ENCODE results near the gene RAD18. TPM values are rescaled to one million over a fixed set of nuclear protein-coding genes. Genes with fewer than 3 reads are reported as not detected.

Gene RAD18
- total RNA-seq, 3 donors from 2014 or later = 8.6 to 26.3 (median 13.4) TPM

- intact Hi-C loops (cut with DNase I; ENCODE audit: low total_unique reads) = loop anchor here (10.0 kb wide), 1 partner anchor 316 kb away; no protein-coding TSS in a partner anchor
- TF ChIP-seq POLR2A (IDR thresholded peaks at IDR 0.05) (no peak), POLR2AphosphoS5 (IDR thresholded peaks at IDR 0.05) (no peak), CTCF (IDR thresholded peaks at IDR 0.05) (no peak)
- H3K27me3 ChIP-seq = no peaks in the 10 kb centered on the region
- DNase-seq (ENCODE audit: low spot score in 2 of 2) = no peak
- H3K4me1 ChIP-seq = no peaks in the 10 kb centered on the region
- no peak overlapping the region for H3K4me3 ChIP-seq
- H3K27ac ChIP-seq = no peak overlapping the region
- H3K36me3 ChIP-seq = no peaks in the 10 kb centered on the region
- H3K9me3 ChIP-seq = no peaks in the 10 kb centered on the region
Measured at GRCh38 chr3:8988791-8989558, 25.7 kb upstream of the RAD18 start.

- no peak overlapping the region for H3K27ac ChIP-seq
- DNase-seq (ENCODE audit: low spot score in 2 of 2) = no peak
- no peaks in the 10 kb centered on the region for H3K27me3 ChIP-seq
- no peak for TF ChIP-seq CTCF (IDR thresholded peaks at IDR 0.05)
- TF ChIP-seq POLR2A (IDR thresholded peaks at IDR 0.05) = no peak
- TF ChIP-seq POLR2AphosphoS5 (IDR thresholded peaks at IDR 0.05) = no peak
- H3K4me3 ChIP-seq = no peak overlapping the region
- no peaks in the 10 kb centered on the region for H3K36me3 ChIP-seq
- no peaks in the 10 kb centered on the region for H3K9me3 ChIP-seq
- intact Hi-C loops (cut with DNase I; ENCODE audit: low total_unique reads) = loop anchor here (10.0 kb wide), 1 partner anchor 316 kb away; no protein-coding TSS in a partner anchor
- no peaks in the 10 kb centered on the region for H3K4me1 ChIP-seq
Measured at GRCh38 chr3:8988384-8988655, 25.0 kb upstream of the RAD18 start.

GRCh38 chr3:8987645-8988383 lies 24.5 kb upstream of the RAD18 start:
- Histone ChIP-seq H3K27ac (no peak overlapping the region), H3K4me1 (no peaks in the 10 kb centered on the region), H3K27me3 (no peaks in the 10 kb centered on the region), H3K4me3 (no peak overlapping the region), H3K9me3 (no peaks in the 10 kb centered on the region), H3K36me3 (no peaks in the 10 kb centered on the region)
- DNase-seq (ENCODE audit: low spot score in 2 of 2) = peak in 1 of 2 donors; percentile 68
- intact Hi-C loops (cut with DNase I; ENCODE audit: low total_unique reads) = loop anchor here (10.0 kb wide), 1 partner anchor 317 kb away; no protein-coding TSS in a partner anchor
- TF ChIP-seq POLR2A (IDR thresholded peaks at IDR 0.05) (no peak), POLR2AphosphoS5 (IDR thresholded peaks at IDR 0.05) (no peak), CTCF (IDR thresholded peaks at IDR 0.05) (peak in 2 of 3 donors; percentile 58 to 66)

- DNase-seq (ENCODE audit: low spot score in 2 of 2) = no peak
- intact Hi-C loops (cut with DNase I; ENCODE audit: low total_unique reads) = loop anchor here (10.0 kb wide), 1 partner anchor 318 kb away; no protein-coding TSS in a partner anchor
- H3K27me3 ChIP-seq = no peaks in the 10 kb centered on the region
Measured at GRCh38 chr3:8987226-8987625, 24.0 kb upstream of the RAD18 start.

More at GRCh38 chr3:8987226-8987625, 24.0 kb upstream of the RAD18 start:
- Histone ChIP-seq H3K4me3 (no peak overlapping the region), H3K36me3 (no peaks in the 10 kb centered on the region), H3K9me3 (no peaks in the 10 kb centered on the region), H3K4me1 (no peaks in the 10 kb centered on the region), H3K27ac (no peak overlapping the region)
- TF ChIP-seq POLR2A (IDR thresholded peaks at IDR 0.05) (no peak), CTCF (IDR thresholded peaks at IDR 0.05) (no peak), POLR2AphosphoS5 (IDR thresholded peaks at IDR 0.05) (no peak)
